A673 (cell line): Measurements from ENCODE around the gene PTGFRN.

Source experiments
- EZH2 ChIP-seq: fragments of 200-600 bp; sonication (generic); IDR thresholded peaks from 2 replicates; pipeline ENCODE4 v1.6.1; 2017; ENCODE audit warnings: borderline replicate concordance, low read depth, mild to moderate bottlenecking, mixed read lengths, antibody characterized with exemption, low read length; ENCODE audit not compliant: poor library complexity, severe bottlenecking
- TF ChIP-seq, protein P1 (sequence below): fragments of 300-800, 200-600 bp; sonication (generic); conservative IDR thresholded peaks from 2 replicates; pipeline ENCODE4 v1.5.1; 2017; ENCODE audit warnings: low read depth, mild to moderate bottlenecking, antibody characterized with exemption, low read length, moderate library complexity, mixed read lengths

DNA sequence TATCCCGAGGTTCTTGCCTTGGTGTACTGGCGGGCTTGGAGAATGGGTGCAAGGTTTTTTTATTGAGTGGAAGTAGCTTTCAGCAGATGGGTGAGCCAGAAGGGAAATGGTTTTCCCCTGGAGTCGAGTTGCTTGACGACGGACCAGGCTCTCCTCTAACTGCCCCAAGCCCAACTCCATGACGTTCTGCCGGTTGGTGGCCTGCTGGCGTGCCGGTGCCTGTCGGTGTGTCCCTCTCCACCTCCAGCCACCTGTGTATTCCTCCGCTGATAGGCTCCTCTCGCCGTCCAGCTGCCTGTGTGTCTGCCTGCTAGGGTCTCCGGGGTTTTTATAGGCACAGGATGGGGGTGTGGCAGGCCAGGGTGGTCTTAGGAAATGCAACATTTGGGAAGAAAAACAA is 34.3 kb upstream of the PTGFRN start:
- TF ChIP-seq, protein P1, sequence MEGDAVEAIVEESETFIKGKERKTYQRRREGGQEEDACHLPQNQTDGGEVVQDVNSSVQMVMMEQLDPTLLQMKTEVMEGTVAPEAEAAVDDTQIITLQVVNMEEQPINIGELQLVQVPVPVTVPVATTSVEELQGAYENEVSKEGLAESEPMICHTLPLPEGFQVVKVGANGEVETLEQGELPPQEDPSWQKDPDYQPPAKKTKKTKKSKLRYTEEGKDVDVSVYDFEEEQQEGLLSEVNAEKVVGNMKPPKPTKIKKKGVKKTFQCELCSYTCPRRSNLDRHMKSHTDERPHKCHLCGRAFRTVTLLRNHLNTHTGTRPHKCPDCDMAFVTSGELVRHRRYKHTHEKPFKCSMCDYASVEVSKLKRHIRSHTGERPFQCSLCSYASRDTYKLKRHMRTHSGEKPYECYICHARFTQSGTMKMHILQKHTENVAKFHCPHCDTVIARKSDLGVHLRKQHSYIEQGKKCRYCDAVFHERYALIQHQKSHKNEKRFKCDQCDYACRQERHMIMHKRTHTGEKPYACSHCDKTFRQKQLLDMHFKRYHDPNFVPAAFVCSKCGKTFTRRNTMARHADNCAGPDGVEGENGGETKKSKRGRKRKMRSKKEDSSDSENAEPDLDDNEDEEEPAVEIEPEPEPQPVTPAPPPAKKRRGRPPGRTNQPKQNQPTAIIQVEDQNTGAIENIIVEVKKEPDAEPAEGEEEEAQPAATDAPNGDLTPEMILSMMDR: no peak
- no peak for TF ChIP-seq EZH2
